Right forelimb (tissue), 1 donor: ENCODE results near the gene RNH1.
"Not testable (repeated sequence)": the region's sequence is repeated elsewhere in the genome, so short reads cannot be mapped to it uniquely, and the experiment has no call there.

Experiments used
- DNase-seq: peaks from one replicate; pipeline ENCODE4 v3.0.0-alpha.2; 2018

Gene RNH1

GRCh38 chr11:516918-517685 is 10.1 kb upstream of the RNH1 start:
- DNase-seq = not testable (repeated sequence)

GRCh38 chr11:516400-516799 is 9.4 kb upstream of the RNH1 start:
- no peak for DNase-seq

- no peak for DNase-seq
Measured at GRCh38 chr11:515131-515530, 8.1 kb upstream of the RNH1 start.

GRCh38 chr11:514606-515005 is 7.6 kb upstream of the RNH1 start:
- DNase-seq = no peak

GRCh38 chr11:512761-513595 is 5.9 kb upstream of the RNH1 start:
- no peak for DNase-seq

GRCh38 chr11:508956-509355 is 1.9 kb upstream of the RNH1 start:
- no peak for DNase-seq

GRCh38 chr11:507727-508515 is 879 bp upstream of the RNH1 start:
- DNase-seq = no peak

- peak; percentile 99 for DNase-seq
Measured at GRCh38 chr11:506238-506994, 626 bp downstream of the RNH1 start.

GRCh38 chr11:504994-505344 is 2.1 kb downstream of the RNH1 start:
- DNase-seq = no peak

- DNase-seq = peak; percentile 62
Measured at GRCh38 chr11:504053-504993, 2.7 kb downstream of the RNH1 start.

GRCh38 chr11:503179-503981 is 3.7 kb downstream of the RNH1 start:
- DNase-seq = no peak

GRCh38 chr11:502288-503178 is 4.5 kb downstream of the RNH1 start:
- no peak for DNase-seq

- DNase-seq = no peak
Measured at GRCh38 chr11:501683-502287, 5.3 kb downstream of the RNH1 start.

- no peak for DNase-seq
Measured at GRCh38 chr11:501001-501682, 5.9 kb downstream of the RNH1 start.

- no peak for DNase-seq
Measured at GRCh38 chr11:499201-500076, 7.6 kb downstream of the RNH1 start.

GRCh38 chr11:498297-499181 is 8.5 kb downstream of the RNH1 start:
- no peak for DNase-seq
